Measurements from ENCODE around the gene VARS1.

VARS1 gene

GRCh38 chr6:31763619-31763940, 32.0 kb downstream of the VARS1 start:
- DNase-seq: peak; percentile 83
- Histone ChIP-seq H3K9me3 (ENCODE audit: severe bottlenecking) (peaks cover 5% of the 10 kb centered on the region), H3K27ac (no peak overlapping the region), H3K27me3 (ENCODE audit: insufficient read depth, low read depth, severe bottlenecking) (no peaks in the 10 kb centered on the region), H3K4me3 (ENCODE audit: low read depth, low read length) (no peak overlapping the region), H3K36me3 (no peaks in the 10 kb centered on the region)
- TF ChIP-seq, protein P1, sequence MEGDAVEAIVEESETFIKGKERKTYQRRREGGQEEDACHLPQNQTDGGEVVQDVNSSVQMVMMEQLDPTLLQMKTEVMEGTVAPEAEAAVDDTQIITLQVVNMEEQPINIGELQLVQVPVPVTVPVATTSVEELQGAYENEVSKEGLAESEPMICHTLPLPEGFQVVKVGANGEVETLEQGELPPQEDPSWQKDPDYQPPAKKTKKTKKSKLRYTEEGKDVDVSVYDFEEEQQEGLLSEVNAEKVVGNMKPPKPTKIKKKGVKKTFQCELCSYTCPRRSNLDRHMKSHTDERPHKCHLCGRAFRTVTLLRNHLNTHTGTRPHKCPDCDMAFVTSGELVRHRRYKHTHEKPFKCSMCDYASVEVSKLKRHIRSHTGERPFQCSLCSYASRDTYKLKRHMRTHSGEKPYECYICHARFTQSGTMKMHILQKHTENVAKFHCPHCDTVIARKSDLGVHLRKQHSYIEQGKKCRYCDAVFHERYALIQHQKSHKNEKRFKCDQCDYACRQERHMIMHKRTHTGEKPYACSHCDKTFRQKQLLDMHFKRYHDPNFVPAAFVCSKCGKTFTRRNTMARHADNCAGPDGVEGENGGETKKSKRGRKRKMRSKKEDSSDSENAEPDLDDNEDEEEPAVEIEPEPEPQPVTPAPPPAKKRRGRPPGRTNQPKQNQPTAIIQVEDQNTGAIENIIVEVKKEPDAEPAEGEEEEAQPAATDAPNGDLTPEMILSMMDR (IDR thresholded peaks at IDR 0.05; ENCODE audit: low read depth, low read length): no peak; the same call in 1 of the 2 replicates

GRCh38 chr6:31762878-31763618, 32.5 kb downstream of the VARS1 start:
- Histone ChIP-seq H3K9me3 (ENCODE audit: severe bottlenecking) (peaks cover 7% of the 10 kb centered on the region), H3K27me3 (ENCODE audit: insufficient read depth, low read depth, severe bottlenecking) (no peaks in the 10 kb centered on the region), H3K27ac (peak overlapping the region; percentile 8; the same call in 1 of the 2 replicates), H3K4me3 (ENCODE audit: low read depth, low read length) (no peak overlapping the region), H3K36me3 (no peaks in the 10 kb centered on the region)
- no peak for DNase-seq
- TF ChIP-seq, protein P1 (IDR thresholded peaks at IDR 0.05; ENCODE audit: low read depth, low read length): no peak

DNA sequence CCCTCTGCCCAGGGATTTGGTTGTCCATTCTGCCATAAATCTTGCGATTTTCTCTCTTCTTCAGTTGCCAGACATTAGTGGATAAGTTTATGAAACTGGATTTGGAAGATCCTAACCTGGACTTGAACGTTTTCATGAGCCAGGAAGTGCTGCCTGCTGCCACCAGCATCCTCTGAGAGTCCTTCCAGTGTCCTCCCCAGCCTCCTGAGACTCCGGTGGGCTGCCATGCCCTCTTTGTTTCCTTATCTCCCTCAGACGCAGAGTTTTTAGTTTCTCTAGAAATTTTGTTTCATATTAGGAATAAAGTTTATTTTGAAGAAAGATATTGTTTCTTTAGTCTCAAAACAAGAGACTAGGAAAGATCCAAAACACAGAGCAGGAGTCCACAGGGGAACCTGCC, 33.2 kb downstream of the VARS1 start, which contains the start of gene SAPCD1:
TSS of gene SAPCD1 (plus strand) at position 301 of the 400 bp plus-strand sequence. CDS start 399 bp downstream, outside the sequence.
- Histone ChIP-seq H3K36me3 (no peaks in the 10 kb centered on the region), H3K27ac (peak within 1 kb of the TSS; percentile 8; the same call in 1 of the 2 replicates), H3K4me3 (ENCODE audit: low read depth, low read length) (no peak within 1 kb of the TSS), H3K9me3 (ENCODE audit: severe bottlenecking) (peaks cover 7% of the 10 kb centered on the region), H3K27me3 (ENCODE audit: insufficient read depth, low read depth, severe bottlenecking) (no peaks in the 10 kb centered on the region)
- DNase-seq: no peak
- TF ChIP-seq, protein P1 (IDR thresholded peaks at IDR 0.05; ENCODE audit: low read depth, low read length): no peak

- peaks cover 7% of the 10 kb centered on the region for H3K9me3 ChIP-seq (ENCODE audit: severe bottlenecking)
- TF ChIP-seq, protein P1 (IDR thresholded peaks at IDR 0.05; ENCODE audit: low read depth, low read length): no peak
- DNase-seq: no peak
- no peak overlapping the region for H3K4me3 ChIP-seq (ENCODE audit: low read depth, low read length)
- H3K27me3 ChIP-seq (ENCODE audit: insufficient read depth, low read depth, severe bottlenecking): no peaks in the 10 kb centered on the region
- H3K36me3 ChIP-seq: no peaks in the 10 kb centered on the region
- H3K27ac ChIP-seq: no peak overlapping the region
Observed at GRCh38 chr6:31761343-31761742, 34.2 kb downstream of the VARS1 start.

GRCh38 chr6:31760790-31761189, 34.8 kb downstream of the VARS1 start:
- DNase-seq: no peak
- TF ChIP-seq, protein P1 (IDR thresholded peaks at IDR 0.05; ENCODE audit: low read depth, low read length): peak; percentile 31; the same call in 1 of the 2 replicates
- Histone ChIP-seq H3K27ac (no peak overlapping the region), H3K9me3 (ENCODE audit: severe bottlenecking) (peaks cover 7% of the 10 kb centered on the region), H3K36me3 (no peaks in the 10 kb centered on the region), H3K4me3 (ENCODE audit: low read depth, low read length) (no peak overlapping the region), H3K27me3 (ENCODE audit: insufficient read depth, low read depth, severe bottlenecking) (no peaks in the 10 kb centered on the region)

All from WERI-Rb-1 (cell line).